Skeletal muscle tissue (tissue), 4 donors: ENCODE measurements around the gene GABRB2. TPM values are rescaled to one million over a fixed set of nuclear protein-coding genes. Genes with fewer than 3 reads are reported as not detected.

Experiments used
- H3K27ac ChIP-seq: one replicate; pipeline ENCODE4 v1.7.0; 2013; ENCODE audit warnings: mild to moderate bottlenecking, low read depth, low read length, inconsistent platforms
- H3K27me3 ChIP-seq, 3 donors: one replicate each; pipeline ENCODE4 v1.7.0; 2013; ENCODE audit warnings: low read length in 3 of 3; ENCODE audit not compliant: control insufficient read depth in 3 of 3, insufficient read depth in 3 of 3
- H3K36me3 ChIP-seq, 3 donors: one replicate each; pipeline ENCODE4 v1.7.0; 2013; ENCODE audit warnings: low read length in 3 of 3; ENCODE audit not compliant: control insufficient read depth in 3 of 3, insufficient read depth in 3 of 3
- H3K4me1 ChIP-seq, 3 donors: one replicate each; pipeline ENCODE4 v1.7.0; 2013; ENCODE audit warnings: low read length in 3 of 3, mild to moderate bottlenecking in 3 of 3; ENCODE audit not compliant: control insufficient read depth in 3 of 3, insufficient read depth in 3 of 3
- H3K4me3 ChIP-seq, 3 donors: one replicate each; pipeline ENCODE4 v1.7.0; 2013; ENCODE audit warnings: low read length in 3 of 3
- H3K9ac ChIP-seq, 3 donors: one replicate each; pipeline ENCODE4 v1.7.0; 2013; ENCODE audit warnings: low read length in 3 of 3, mild to moderate bottlenecking in 3 of 3, moderate library complexity in 2 of 3, low read depth in 1 of 3
- H3K9me3 ChIP-seq, 3 donors: one replicate each; pipeline ENCODE4 v1.7.0; 2013; ENCODE audit warnings: low read length in 3 of 3; ENCODE audit not compliant: control insufficient read depth in 3 of 3
- total RNA-seq: library from RNA; depleted of rRNA; stranded (reverse); fragments of >200 nt; gene quantifications from one replicate; pipeline ENCODE4 v1.2.3, GENCODE V29; 2014
- donor health status: Osteomylitis.

Gene GABRB2
- total RNA-seq, 1 donor from 2014 or later, result 1.0 TPM

- H3K9ac ChIP-seq, result no peak overlapping the region
- H3K4me3 ChIP-seq, result no peak overlapping the region
Observed at GRCh38 chr5:161399996-161400562, 146.4 kb downstream of the GABRB2 start.

GRCh38 chr5:161397448-161397847, 149.1 kb downstream of the GABRB2 start:
- H3K27me3 ChIP-seq, result no peaks in the 10 kb centered on the region
- H3K9ac ChIP-seq, result no peak overlapping the region

More at GRCh38 chr5:161399996-161400562, 146.4 kb downstream of the GABRB2 start:
- H3K9me3 ChIP-seq, result no peaks in the 10 kb centered on the region
- H3K36me3 ChIP-seq, result no peaks in the 10 kb centered on the region
- H3K27me3 ChIP-seq, result no peaks in the 10 kb centered on the region
- no peak overlapping the region for H3K27ac ChIP-seq
- H3K4me1 ChIP-seq, result peaks cover 0 to 3% (median 3%) of the 10 kb centered on the region in 3 donors

GRCh38 chr5:161396171-161396570, 150.4 kb downstream of the GABRB2 start:
- H3K27ac ChIP-seq, result no peak overlapping the region
- no peak overlapping the region for H3K4me3 ChIP-seq
- H3K4me1 ChIP-seq, result no peaks in the 10 kb centered on the region
- H3K9ac ChIP-seq, result no peak overlapping the region
- no peaks in the 10 kb centered on the region for H3K9me3 ChIP-seq
- no peaks in the 10 kb centered on the region for H3K36me3 ChIP-seq
- no peaks in the 10 kb centered on the region for H3K27me3 ChIP-seq

More at GRCh38 chr5:161397448-161397847, 149.1 kb downstream of the GABRB2 start:
- H3K4me3 ChIP-seq, result no peak overlapping the region
- no peaks in the 10 kb centered on the region for H3K9me3 ChIP-seq
- no peaks in the 10 kb centered on the region for H3K4me1 ChIP-seq
- no peak overlapping the region for H3K27ac ChIP-seq
- no peaks in the 10 kb centered on the region for H3K36me3 ChIP-seq

GRCh38 chr5:161391724-161392123, 154.8 kb downstream of the GABRB2 start:
- Histone ChIP-seq H3K27ac (no peak overlapping the region), H3K36me3 (no peaks in the 10 kb centered on the region), H3K27me3 (no peaks in the 10 kb centered on the region), H3K4me1 (no peaks in the 10 kb centered on the region), H3K9me3 (no peaks in the 10 kb centered on the region), H3K4me3 (no peak overlapping the region), H3K9ac (no peak overlapping the region)

- H3K36me3 ChIP-seq, result no peaks in the 10 kb centered on the region
- no peaks in the 10 kb centered on the region for H3K4me1 ChIP-seq
- H3K27me3 ChIP-seq, result no peaks in the 10 kb centered on the region
- no peaks in the 10 kb centered on the region for H3K9me3 ChIP-seq
- no peak overlapping the region for H3K4me3 ChIP-seq
- no peak overlapping the region for H3K27ac ChIP-seq
- no peak overlapping the region for H3K9ac ChIP-seq
Observed at GRCh38 chr5:161391016-161391415, 155.5 kb downstream of the GABRB2 start.

- H3K27ac ChIP-seq, result no peak overlapping the region
- H3K9ac ChIP-seq, result no peak overlapping the region
- no peaks in the 10 kb centered on the region for H3K27me3 ChIP-seq
- H3K36me3 ChIP-seq, result no peaks in the 10 kb centered on the region
- H3K4me3 ChIP-seq, result no peak overlapping the region
- H3K4me1 ChIP-seq, result no peaks in the 10 kb centered on the region
- no peaks in the 10 kb centered on the region for H3K9me3 ChIP-seq
Observed at GRCh38 chr5:161387121-161387520, 159.4 kb downstream of the GABRB2 start.

- no peaks in the 10 kb centered on the region for H3K9me3 ChIP-seq
- H3K27ac ChIP-seq, result no peak overlapping the region
- no peaks in the 10 kb centered on the region for H3K36me3 ChIP-seq
- H3K4me1 ChIP-seq, result no peaks in the 10 kb centered on the region
- H3K9ac ChIP-seq, result no peak overlapping the region
- no peaks in the 10 kb centered on the region for H3K27me3 ChIP-seq
- H3K4me3 ChIP-seq, result no peak overlapping the region
Observed at GRCh38 chr5:161385027-161385426, 161.5 kb downstream of the GABRB2 start.

GRCh38 chr5:161382685-161383084, 163.8 kb downstream of the GABRB2 start:
- Histone ChIP-seq H3K9ac (no peak overlapping the region), H3K27me3 (no peaks in the 10 kb centered on the region), H3K4me3 (no peak overlapping the region), H3K27ac (no peak overlapping the region), H3K36me3 (no peaks in the 10 kb centered on the region), H3K4me1 (no peaks in the 10 kb centered on the region), H3K9me3 (no peaks in the 10 kb centered on the region)

- Histone ChIP-seq H3K9ac (no peak overlapping the region), H3K27me3 (no peaks in the 10 kb centered on the region), H3K36me3 (no peaks in the 10 kb centered on the region), H3K4me3 (no peak overlapping the region), H3K4me1 (no peaks in the 10 kb centered on the region), H3K27ac (no peak overlapping the region), H3K9me3 (no peaks in the 10 kb centered on the region)
Observed at GRCh38 chr5:161380486-161380885, 166.0 kb downstream of the GABRB2 start.

- no peaks in the 10 kb centered on the region for H3K9me3 ChIP-seq
- no peaks in the 10 kb centered on the region for H3K36me3 ChIP-seq
- no peaks in the 10 kb centered on the region for H3K4me1 ChIP-seq
- no peak overlapping the region for H3K27ac ChIP-seq
- no peak overlapping the region for H3K9ac ChIP-seq
- H3K27me3 ChIP-seq, result no peaks in the 10 kb centered on the region
- H3K4me3 ChIP-seq, result no peak overlapping the region
Observed at GRCh38 chr5:161378701-161379100, 167.8 kb downstream of the GABRB2 start.
